HG02678 (cell line): ENCODE data around the gene MAMDC2.

Experiments
- ATAC-seq: cut with Tn5 transposase; IDR thresholded peaks from one replicate; pipeline ENCODE4 v1.9.1; 2021; ENCODE audit warnings: mild to moderate bottlenecking, moderate library complexity; ENCODE audit not compliant: unreplicated experiment

The MAMDC2 gene, protein sequence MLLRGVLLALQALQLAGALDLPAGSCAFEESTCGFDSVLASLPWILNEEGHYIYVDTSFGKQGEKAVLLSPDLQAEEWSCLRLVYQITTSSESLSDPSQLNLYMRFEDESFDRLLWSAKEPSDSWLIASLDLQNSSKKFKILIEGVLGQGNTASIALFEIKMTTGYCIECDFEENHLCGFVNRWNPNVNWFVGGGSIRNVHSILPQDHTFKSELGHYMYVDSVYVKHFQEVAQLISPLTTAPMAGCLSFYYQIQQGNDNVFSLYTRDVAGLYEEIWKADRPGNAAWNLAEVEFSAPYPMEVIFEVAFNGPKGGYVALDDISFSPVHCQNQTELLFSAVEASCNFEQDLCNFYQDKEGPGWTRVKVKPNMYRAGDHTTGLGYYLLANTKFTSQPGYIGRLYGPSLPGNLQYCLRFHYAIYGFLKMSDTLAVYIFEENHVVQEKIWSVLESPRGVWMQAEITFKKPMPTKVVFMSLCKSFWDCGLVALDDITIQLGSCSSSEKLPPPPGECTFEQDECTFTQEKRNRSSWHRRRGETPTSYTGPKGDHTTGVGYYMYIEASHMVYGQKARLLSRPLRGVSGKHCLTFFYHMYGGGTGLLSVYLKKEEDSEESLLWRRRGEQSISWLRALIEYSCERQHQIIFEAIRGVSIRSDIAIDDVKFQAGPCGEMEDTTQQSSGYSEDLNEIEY

DNA sequence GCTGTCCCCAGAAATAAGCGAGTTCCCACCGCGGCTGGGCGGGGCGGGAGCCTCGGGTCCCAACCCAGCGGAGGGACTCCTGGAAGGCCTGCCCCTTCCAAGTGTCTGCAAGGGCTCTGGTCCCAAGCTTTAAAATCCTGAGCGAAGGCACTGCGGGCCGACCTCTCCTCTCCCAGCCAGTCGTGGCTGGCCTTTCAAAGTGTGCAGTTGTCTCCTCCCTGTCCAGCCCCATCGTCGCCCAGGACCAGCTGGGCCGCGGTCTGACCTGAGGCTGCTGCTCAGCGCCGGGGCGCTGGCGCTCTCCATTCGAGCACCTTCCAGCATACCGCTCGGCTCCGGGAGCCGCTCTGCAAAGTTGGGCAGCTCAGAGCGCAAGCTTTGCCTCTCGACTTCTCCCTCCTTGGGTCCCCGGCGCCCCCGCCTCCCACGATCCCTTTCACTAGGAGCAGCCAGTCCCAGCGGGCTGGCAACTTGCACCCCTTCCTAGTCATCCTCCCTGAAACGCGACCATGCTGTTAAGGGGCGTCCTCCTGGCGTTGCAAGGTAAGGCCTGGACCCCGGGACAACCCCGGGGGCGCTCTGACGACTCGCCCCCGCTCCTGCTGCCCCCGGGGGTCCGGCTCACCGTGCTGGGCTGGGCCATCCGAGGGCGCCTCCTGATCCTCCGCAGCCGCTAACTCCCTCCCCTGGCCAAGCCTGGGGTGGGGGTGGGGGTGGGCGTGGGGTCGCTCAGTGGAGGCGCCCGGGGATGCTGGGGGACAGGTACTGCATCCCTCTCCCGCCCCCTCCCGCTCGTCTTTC lies at the start of gene MAMDC2:
MAMDC2 (plus strand) TSS at position 160 of the 801 bp plus-strand sequence; CDS start at position 510, 350 bp downstream.
- no peak for ATAC-seq

DNA sequence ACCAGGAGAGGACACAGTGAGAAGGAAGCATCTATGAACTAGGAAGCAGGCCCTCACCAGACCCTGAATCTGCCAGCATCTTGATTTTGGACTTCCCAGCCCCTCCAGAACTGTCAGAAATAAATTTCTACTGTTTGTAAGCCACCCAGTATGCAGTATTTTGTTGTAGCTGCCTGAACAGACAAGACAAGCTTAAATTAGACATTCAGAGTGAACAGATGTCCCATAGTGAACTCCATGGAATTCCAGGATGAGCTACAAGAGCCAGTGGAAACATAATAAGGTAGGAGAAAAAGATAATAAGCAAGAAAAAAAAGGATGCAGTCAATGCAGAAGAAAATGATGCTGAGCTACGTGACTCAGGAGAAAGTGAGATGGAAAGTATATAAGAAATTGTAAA lies 47.8 kb upstream of the MAMDC2 start:
- no peak for ATAC-seq

DNA sequence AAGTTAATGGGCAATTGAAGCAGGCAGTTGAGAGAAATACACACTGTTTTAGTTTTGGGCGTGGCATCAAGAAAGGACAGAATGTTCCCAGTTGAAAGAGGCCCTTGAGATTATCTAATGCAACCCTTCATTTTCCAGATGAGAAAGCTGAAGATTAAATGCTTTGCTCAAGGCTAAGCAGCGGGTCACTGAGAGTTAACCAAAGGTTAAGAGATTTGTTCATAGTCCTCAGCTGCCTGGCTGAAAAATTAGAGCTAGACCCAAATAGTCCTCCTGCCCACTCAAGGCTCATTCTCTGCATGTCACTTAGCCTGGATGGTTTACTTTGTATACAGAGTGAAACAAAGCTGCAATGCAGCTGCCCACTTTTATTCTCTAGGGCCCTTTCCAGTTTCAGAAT lies 46.7 kb upstream of the MAMDC2 start:
- ATAC-seq = no peak

DNA sequence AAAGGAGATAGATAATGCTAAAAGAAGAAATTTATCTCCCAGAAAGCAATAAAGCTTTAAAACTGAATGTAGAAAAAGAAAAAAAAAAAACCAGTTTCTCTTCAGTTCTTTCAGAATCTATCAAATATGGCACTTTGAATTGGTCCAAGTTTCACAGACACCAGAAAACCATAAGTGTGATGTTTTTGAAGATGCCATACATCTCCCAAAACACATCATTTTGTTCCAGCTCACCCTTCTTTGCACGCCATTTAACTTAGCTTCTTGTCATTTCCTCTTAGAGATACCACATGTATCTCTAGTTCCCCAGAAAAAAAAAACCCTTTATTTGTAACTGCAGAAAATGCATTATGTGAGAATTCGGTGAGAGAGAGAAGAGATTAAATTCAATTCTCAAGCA lies 46.1 kb upstream of the MAMDC2 start:
- ATAC-seq = no peak

DNA sequence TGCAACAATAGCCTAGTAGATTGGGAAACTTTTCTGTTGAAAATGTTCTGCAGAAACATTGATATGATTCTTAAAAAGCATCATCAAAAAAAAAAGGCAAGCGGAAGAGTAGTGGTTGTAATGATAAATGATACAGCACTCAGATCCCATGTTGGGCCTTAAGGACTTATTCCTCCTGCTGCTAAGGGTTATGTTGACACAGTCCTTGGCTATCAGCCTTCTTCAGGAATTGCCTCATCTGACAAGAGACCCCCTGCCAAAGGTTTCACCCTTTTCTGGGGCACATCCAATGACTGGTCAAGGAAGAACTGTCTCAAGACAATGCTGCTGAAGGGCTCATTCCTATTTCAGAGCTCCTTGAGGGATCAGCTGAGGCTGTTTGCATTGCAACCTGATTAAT lies 44.3 kb upstream of the MAMDC2 start:
- no peak for ATAC-seq

DNA sequence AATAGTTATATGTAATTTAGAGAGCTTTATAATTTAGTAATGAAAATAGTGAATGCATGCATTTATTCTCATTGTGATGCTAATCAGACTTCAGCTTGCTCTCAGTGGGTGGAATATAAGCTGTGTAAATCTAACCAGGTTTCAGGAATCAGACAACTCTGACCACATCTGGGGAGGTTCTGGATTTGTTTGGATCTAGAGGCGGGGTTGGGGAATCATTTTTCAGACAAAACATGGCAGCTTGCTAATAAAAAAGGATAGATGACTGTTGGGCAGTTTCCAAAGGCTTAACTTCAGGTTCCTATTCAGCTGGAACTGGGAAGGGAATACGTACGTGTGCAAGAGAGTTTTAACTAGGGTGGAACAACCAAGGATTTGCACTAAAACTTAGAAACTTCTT lies 43.2 kb upstream of the MAMDC2 start:
- no peak for ATAC-seq

DNA sequence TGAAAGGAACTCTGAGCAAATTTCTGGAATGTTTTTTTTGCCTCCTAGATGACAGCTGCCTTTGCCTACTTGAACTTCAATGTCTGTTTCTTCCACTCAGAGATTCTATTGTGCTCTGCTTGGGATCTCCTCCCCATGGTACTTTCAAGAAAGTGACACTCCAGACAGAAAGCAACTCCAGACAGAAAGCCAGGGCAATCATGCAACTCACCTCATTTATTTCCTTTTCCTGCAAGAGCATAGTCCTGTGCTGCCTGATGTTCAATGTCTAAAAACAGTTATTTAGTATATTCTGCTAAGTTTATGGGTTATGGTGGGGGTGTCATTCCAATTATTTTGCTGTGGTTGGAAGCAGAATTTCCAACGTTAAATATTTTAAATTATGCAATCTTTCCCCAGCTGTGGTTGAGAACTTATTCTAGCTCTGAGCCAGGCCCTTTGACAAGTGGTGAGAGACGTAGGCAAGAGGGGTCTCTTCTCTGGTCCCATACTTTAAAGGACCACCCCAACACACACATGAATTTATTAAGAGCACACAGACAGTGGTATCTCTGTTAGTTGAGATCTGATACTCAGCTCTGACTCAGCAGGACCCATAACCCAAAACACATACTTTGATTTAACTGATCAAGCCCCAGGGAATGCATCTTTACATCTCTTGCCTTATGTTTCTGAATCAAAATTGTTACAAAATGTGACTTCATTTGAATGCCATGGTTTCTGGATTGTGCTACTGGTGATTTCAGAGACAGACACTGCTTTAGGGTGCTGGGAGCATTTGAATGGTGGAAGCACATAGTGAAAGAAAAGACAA lies 39.5 kb upstream of the MAMDC2 start:
- no peak for ATAC-seq

DNA sequence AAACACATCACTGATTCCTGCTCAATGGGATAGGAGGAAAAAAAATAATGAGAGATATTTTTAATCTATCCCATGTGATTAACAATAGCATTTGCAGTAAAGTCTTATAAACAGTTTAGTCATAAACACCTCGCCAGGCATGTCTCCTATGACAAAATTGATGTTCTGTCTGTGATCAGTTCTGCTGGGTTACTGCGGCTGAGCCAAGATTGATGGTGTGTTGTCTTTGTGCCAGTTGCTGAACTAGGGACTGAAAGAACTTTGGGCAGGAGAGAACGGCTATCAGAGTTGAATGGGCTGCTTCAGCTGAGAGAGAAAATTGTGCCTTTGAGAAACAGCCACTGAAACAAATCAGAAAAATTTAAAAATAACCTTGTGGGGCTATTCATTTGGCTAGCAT lies 37.3 kb upstream of the MAMDC2 start:
- no peak for ATAC-seq

DNA sequence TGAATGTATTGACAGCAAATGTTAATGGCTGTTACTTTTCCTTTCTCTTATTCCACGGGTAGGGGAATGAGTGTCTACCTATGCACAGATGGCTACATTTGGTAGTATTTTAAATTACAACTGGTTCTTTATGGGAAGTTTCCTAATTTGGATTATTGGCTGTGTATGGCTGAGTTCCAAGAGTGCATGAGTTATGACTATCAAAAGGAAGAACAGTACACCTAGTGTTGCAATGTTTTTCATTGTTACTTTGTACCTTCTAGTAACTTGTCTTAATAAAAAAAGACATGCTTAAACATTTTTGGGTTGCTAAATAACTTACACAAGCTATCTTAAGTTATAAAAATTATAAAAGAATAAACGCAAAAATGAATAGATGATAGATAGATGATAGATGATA lies 35.8 kb upstream of the MAMDC2 start:
- no peak for ATAC-seq

DNA sequence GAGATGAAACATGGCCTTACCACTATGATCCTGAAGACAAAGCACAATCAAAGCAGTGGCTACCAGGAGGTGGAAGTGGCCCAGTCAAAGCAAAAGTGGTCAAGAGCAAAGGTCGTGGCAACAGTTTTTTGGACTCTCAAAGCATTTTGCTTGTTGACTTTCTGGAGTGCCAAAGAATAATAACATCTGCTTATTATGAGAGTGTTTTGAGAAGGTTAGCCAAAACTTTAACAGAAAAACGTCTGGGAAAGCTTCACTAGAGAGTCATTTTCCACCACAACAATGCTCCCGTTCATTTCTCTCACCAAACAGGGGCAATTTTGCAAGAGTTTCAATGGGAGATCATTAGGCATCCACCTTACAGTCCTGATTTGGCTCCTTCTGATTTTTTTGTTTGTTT lies 33.6 kb upstream of the MAMDC2 start:
- ATAC-seq = no peak

DNA sequence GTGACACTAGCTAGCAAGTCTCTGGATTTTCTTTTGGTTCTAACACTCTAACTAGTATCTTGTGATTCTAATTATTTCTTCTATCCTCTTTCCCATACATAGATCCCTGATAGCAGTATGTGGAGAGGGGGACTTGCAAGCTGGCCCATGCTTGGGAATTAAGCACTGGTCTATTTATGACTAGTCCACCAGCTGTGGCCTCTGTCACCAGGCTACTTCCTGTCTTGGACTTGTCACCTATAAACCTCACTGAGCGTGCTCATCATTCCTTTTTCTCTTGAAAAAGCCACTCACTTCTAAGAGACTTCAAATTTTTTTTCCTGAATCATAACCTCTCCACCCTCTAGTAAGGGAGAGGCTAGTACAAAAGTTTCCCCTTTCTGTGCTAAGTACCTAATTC lies 32.3 kb upstream of the MAMDC2 start:
- ATAC-seq = no peak

DNA sequence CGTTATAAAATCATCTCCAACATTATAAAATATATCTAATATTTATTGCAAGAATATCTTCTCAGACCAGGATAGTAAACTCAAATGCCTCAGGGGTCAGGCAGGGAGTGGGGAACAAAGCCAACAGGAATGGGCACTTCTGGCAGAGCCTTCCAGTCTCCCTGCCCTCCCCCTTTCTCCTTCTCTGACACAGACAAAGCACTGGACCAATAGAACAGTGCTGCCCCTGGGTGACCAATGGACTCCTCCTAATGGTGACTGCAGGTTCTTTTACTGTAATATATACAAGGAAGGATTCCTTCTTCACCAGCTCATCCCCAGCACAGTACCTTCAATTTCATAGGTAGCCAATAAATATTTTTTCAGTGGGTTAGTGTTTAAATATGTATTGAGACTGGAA lies 31.1 kb upstream of the MAMDC2 start:
- no peak for ATAC-seq

DNA sequence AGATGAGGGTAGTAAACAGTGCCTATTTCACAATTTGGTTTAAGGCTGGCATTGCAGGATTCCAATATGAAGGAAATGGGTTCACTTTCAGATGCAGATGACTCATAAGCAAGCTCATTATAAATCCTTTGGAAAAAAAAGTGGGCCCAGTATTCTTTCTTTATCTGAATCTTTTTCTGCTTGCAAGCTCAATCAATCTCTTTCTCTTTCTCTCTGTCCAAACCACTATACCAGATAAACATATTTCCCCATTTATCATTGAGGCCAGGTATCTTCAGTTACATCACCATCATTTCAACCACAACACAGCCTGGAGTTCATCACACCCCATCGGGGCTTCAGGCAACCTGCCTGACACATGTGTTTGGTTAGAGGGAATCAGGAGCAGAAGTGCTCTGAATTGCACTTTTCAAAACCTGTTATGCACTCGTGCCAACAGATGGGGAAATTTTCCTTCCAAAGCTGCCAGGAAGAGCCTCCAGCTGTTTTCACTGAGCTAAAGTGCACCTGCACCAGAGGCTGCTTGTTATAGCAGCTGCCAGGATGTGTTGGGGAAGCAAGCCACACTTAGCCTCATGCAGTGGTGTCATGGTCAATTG lies 30.0 kb upstream of the MAMDC2 start:
- no peak for ATAC-seq

DNA sequence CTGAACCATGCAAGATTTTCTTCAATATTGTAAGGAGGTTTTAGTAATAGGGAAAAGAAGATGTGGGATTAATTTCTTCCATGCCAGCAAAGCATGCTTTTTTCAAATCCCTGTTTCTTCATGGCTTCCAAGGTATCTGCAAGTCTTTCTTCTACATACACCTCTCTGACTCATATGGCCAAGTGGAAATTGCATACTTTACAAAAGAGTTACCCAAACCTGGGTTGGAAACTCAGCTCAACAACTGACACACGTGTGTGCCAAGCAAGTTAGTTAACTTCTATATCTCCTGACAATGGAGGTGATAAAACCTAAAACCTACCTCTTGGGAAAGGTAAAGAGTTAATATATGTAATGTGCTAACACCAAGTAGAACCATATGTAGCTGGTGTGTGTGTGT lies 28.5 kb upstream of the MAMDC2 start:
- no peak for ATAC-seq

DNA sequence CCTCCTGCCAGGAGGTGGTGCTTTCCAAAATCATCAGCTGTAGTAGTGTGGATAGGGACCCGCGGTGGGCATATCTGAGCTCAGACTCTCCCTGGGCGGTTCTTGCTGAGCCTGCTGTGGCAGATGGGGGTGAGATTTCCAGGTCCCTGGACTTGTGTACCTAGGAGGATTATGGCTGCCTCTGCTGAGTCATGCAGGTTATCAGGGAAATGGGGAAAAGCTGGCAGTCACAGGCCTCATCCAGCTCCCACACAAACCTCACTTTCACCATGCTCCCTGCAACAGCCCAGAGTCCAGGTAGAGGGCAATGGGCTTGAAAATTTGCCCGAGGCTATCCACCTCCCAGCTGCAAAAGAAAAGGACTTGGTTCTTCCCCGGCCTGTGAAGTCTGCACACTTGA lies 23.4 kb upstream of the MAMDC2 start:
- no peak for ATAC-seq

DNA sequence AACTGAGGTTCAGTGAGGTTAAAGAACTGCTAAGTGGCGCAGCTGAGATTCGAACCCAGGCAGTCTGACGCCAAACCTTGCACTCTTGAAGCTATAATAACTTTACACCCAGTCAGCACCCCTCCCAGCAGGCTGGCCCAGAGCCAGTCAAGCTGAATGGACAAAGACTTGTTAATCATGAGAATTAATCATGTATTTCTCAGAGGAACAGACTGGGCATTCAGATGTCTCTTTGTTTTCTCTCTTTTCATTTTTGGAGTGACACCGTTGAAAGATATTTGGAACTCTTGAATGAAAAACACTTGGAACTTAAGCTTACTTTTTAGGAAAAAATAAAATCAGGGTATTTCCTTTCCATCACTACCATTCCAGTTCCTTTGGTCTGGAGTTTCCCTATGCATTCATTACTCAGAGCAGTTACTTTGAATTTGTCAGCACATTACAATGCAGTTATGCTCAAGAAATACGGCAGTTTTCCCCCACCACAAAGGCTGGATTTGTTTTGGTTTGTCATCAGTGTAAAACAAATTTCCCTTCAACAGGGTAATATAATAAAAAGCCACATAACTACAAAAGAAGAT lies 22.6 kb upstream of the MAMDC2 start:
- ATAC-seq = no peak

DNA sequence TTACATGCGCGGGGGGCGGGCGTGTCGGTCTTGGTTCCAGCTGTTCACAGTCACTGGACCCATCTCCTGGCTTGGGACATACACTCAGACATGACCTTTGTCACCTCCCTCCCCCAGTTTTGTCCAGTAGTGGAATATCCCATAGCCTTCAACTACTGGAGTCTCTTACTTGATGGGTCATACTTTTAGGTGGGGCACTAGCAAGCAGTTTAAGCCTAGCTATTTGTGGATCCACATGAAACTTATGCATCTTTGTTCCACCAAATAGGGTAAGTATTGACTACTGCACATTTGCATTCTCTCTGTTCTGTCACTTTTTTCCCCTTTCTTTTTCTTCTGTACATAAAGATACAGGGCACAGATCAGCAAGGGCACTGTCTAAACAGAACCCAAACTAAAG lies 15.4 kb upstream of the MAMDC2 start:
- ATAC-seq = no peak

DNA sequence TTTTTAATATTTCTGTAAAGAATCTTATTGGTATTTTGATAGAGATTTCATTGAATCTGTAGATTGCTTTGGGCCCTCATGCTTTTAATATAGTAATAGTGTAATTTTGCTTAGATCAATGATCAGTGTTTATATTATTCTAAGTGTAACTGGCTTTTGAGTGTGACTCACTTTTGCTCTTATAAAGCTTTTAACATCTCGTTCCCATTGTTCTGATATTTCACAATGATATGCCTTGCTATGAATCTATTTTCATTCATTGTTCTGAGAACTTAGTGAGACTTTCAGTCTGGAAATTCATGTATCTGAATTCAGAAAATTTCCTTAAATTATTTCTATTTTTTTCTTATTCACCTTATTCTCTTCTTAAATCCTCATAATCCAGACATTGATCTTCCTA lies 13.5 kb upstream of the MAMDC2 start:
- no peak for ATAC-seq

DNA sequence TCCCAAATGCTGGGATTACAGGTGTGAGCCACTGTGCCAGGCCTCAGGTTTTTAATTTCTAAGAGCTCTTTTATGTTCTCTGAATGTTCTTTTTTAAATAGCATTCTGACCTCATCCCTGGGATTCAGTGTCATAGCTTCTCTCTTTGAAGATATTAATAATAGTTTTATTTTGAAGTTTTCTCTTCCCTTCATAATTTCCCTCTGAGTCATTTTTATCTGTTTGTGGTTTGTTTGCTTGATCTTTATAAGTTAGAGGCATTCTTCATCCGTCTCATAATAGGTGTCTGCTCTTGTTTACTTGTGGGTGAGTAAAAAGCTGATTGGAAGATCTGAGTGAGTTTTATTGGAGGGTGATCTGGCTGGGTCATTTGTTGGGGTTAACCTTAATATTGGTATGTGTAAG lies 12.5 kb upstream of the MAMDC2 start:
- ATAC-seq = no peak

DNA sequence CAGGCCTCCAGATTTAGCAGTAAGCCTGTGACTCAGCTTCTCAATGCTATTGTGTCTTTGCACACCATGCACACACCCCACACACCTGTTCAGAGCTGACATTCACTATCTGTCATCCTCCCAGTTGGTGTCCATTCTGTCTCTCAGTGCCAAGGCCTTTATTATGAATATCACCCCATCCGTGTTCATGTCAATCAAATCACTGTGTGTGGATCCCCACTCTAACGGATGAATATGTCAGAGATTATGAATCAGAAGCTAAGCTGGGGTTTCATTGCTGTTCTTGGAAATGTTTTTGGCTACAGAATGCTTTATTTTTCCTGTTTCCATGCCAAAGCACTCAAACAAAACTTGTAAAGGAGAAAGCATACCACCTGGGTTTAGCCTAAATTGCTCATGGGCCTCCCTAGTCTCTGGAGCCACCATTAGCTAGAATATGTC lies 9.4 kb upstream of the MAMDC2 start:
- no peak for ATAC-seq
